HG03175 (cell line): Measurements from ENCODE around the gene XCR1.

Source experiments
- ATAC-seq: cut with Tn5 transposase; IDR thresholded peaks from one replicate; pipeline ENCODE4 v1.9.1; 2021; ENCODE audit warnings: mild to moderate bottlenecking, moderate library complexity; ENCODE audit not compliant: unreplicated experiment

XCR1 gene

GRCh38 chr3:45984331-45985312, 42.7 kb downstream of the XCR1 start:
- no peak for ATAC-seq

- no peak for ATAC-seq
Measured at GRCh38 chr3:45983770-45984169, 43.5 kb downstream of the XCR1 start.

- no peak for ATAC-seq
Measured at GRCh38 chr3:45981346-45982074, 45.8 kb downstream of the XCR1 start.

GRCh38 chr3:45980819-45981218, 46.5 kb downstream of the XCR1 start:
- ATAC-seq: no peak

- ATAC-seq: no peak
Measured at GRCh38 chr3:45980229-45980813, 47.0 kb downstream of the XCR1 start.

- ATAC-seq: no peak
Measured at GRCh38 chr3:45979378-45979777, 47.9 kb downstream of the XCR1 start.

GRCh38 chr3:45978006-45978761, 49.1 kb downstream of the XCR1 start:
- ATAC-seq: no peak

- ATAC-seq: no peak
Measured at GRCh38 chr3:45976191-45977091, 50.8 kb downstream of the XCR1 start.

GRCh38 chr3:45975686-45976085, 51.6 kb downstream of the XCR1 start:
- ATAC-seq: no peak

GRCh38 chr3:45974686-45975085, 52.6 kb downstream of the XCR1 start:
- no peak for ATAC-seq

GRCh38 chr3:45972534-45973402, 54.5 kb downstream of the XCR1 start:
- no peak for ATAC-seq

- ATAC-seq: no peak
Measured at GRCh38 chr3:45969953-45970352, 57.3 kb downstream of the XCR1 start.

- no peak for ATAC-seq
Measured at GRCh38 chr3:45969116-45969515, 58.2 kb downstream of the XCR1 start.

GRCh38 chr3:45968706-45969105, 58.6 kb downstream of the XCR1 start:
- ATAC-seq: no peak

GRCh38 chr3:45968149-45968548, 59.1 kb downstream of the XCR1 start:
- ATAC-seq: no peak

- ATAC-seq: no peak
Measured at GRCh38 chr3:45967724-45968123, 59.6 kb downstream of the XCR1 start.
